ENCODE results near the gene ZNF503.

The ZNF503 gene

DNA sequence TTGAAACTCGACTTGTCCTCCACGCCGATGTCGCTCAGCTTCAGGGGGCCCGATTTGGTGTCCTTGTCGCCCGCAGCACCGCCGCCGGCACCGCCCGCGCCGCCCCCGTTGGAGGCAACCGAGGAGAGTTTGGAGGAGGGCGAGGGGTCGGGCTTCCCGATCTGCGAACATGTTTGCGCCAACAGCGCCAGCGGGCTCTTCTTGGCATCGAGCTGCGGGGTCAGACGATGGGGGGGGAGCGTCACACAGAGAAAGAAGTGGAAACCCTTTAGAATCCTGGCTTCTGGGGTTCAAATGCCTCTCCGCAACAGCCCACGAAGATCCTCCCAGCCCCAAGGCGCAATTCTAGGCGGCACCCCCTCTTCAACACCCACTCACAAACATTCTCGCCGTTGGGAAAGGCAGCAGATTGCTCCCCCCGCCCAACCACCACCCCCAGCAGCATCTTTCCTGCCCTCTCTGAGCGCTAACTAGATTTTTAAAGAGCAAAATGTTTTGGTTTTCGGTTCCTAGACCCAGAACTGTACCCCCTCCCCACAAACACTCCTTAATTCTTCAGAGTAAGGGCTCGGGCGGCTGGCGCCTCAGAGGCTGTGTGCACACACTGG is 1.3 kb downstream of the ZNF503 start:
- TF ChIP-seq, protein P1, sequence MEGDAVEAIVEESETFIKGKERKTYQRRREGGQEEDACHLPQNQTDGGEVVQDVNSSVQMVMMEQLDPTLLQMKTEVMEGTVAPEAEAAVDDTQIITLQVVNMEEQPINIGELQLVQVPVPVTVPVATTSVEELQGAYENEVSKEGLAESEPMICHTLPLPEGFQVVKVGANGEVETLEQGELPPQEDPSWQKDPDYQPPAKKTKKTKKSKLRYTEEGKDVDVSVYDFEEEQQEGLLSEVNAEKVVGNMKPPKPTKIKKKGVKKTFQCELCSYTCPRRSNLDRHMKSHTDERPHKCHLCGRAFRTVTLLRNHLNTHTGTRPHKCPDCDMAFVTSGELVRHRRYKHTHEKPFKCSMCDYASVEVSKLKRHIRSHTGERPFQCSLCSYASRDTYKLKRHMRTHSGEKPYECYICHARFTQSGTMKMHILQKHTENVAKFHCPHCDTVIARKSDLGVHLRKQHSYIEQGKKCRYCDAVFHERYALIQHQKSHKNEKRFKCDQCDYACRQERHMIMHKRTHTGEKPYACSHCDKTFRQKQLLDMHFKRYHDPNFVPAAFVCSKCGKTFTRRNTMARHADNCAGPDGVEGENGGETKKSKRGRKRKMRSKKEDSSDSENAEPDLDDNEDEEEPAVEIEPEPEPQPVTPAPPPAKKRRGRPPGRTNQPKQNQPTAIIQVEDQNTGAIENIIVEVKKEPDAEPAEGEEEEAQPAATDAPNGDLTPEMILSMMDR (IDR thresholded peaks at IDR 0.05; ENCODE audit: control insufficient read depth, insufficient read depth, low read depth, low read length, missing control alignments): no peak
- peak overlapping the region; percentile 90 for H3K4me3 ChIP-seq (ENCODE audit: control insufficient read depth, low read depth, low read length)

DNA sequence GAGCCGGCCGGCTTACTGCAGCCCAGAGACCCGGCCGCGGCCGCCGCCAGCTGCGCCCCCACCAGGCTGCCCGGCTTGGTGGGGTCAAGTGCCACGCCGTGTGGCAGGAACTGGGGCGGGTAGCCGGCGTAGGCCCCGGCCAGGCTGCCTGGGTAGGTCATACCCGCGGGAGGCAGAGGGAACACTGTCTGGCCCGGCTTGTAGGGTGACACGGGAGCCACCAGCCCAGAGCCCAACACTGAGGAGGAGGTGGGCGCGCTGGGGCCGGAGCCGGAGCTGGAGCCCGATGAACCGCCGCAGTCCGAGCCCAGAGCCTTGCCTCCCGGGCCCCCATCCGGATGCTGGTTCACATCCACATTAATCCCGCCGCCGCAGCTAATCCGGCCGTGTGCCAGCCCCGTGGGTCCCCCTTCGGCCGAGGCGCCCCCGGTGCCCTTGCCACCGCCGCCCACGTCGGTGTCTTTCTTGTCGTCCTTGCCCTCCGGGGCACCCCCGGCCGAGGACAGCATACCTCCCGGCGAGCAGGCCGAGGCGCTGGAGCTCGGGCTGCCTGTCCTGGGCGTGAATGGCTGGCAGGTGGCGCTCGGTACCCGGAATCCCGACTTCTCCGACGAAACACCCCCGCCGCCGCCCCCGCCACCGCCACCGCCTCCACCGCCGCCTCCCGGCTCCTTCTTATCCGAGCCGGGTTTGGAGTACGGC is 2.0 kb downstream of the ZNF503 start:
- DNase-seq (ENCODE audit: low read depth): peak; percentile 23
- H3K4me3 ChIP-seq (ENCODE audit: control insufficient read depth, low read depth, low read length): peak overlapping the region; percentile 90
- TF ChIP-seq, protein P1 (IDR thresholded peaks at IDR 0.05; ENCODE audit: control insufficient read depth, insufficient read depth, low read depth, low read length, missing control alignments): peak; percentile 57

More for the DNA sequence above, 1.3 kb downstream of the ZNF503 start:
- no peak for DNase-seq (ENCODE audit: low read depth)

DNA sequence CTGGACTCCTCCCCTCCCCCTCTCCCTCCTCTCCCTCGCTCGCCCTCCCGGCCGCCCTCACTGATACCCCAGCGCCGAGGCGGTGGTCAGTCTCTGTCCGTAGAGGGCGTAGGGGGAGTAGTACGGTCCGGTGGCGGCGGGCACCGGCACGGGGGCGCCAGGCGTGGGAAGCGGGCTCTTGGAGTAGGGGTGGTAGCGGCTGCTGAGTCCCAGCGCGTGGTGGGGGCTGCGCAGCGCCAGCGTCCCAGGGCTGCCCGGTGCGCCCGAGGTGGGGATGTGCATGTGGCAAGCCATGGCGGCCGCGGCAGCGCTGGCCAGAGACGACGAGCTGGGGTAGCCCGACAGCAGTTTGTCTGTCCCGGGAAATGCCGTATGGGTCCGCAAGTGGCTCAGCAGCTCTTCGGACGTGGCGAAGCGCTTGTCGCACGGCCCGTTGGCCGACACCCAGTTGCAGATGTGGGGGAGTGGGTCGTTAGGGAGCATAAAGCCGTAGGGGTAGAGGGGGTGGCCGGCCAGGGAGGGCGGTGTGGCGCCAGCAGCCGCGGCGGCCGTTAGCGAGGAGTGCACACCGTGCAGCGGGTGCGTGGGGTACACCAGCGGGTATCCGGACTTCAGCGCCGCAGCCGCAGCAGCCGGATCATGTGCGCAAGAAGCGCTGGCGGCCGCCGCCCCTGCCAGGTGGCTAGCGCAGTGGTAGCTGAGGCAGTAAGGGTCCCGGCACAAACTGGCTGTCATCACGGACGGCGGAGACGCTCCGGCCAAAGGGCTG is 2.7 kb downstream of the ZNF503 start:
- DNase-seq (ENCODE audit: low read depth): no peak
- peak overlapping the region; percentile 90 for H3K4me3 ChIP-seq (ENCODE audit: control insufficient read depth, low read depth, low read length)
- TF ChIP-seq, protein P1 (IDR thresholded peaks at IDR 0.05; ENCODE audit: control insufficient read depth, insufficient read depth, low read depth, low read length, missing control alignments): no peak

DNA sequence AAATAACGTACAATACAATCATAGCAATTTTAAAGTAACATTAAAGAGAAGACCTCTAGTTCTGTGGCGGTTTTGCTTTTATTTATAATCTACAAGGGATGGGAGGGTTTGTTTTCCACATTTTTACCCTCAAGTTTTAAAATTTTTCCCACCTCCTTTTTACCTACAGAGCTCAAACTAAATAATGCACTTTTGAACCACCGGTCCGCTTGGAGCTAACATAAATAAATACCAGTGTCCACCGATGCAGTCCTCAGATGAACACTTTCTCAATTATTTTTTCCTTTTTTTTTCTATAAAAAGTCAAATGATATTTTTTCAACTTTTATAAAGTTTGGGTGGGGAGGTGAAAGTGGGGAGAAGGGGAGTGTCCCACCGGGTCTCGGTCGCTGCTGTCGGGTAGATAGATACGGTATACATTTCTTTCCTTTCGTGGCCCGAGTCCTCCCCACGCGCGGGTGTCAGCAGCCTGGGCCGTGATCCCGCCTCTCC is 3.3 kb downstream of the ZNF503 start:
- no peak for DNase-seq (ENCODE audit: low read depth)
- TF ChIP-seq, protein P1 (IDR thresholded peaks at IDR 0.05; ENCODE audit: control insufficient read depth, insufficient read depth, low read depth, low read length, missing control alignments): no peak
- peak overlapping the region; percentile 90 for H3K4me3 ChIP-seq (ENCODE audit: control insufficient read depth, low read depth, low read length)

DNA sequence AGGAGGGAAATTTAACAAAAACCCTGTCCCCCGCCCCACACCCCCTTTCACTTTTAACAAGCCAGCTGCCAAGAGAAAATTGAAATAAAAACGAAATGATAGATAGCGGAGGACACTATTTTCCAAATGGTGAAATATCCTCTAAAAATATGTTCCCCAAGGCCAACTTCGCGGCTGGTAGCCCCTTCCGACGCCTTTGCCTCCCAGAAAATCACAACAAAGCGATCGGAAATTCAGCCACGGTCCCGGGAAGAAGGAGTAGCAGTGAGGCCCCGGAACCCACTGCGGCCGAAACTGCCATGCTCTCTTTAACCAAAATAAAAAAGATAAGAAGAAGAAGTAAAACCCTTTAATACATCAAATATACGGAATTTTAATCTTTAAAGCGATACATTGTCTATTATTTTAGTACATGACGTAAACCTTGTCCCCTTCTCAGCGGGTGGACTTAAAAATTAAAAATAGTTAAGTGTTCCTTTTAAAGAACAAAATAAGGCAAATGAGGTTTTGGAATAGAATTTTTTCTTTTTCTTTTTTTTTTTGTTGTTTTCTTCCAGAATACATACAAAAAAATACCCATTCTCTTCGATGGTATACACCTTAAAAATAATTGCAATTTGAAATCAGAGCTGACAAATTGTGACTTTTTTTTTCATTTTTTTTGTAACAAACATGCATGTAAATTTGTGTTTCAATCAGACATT is 3.9 kb downstream of the ZNF503 start:
- no peak for DNase-seq (ENCODE audit: low read depth)
- H3K4me3 ChIP-seq (ENCODE audit: control insufficient read depth, low read depth, low read length): peak overlapping the region; percentile 90
- TF ChIP-seq, protein P1 (IDR thresholded peaks at IDR 0.05; ENCODE audit: control insufficient read depth, insufficient read depth, low read depth, low read length, missing control alignments): no peak

All from AG09309 (cell line).